Measurements from ENCODE around the gene OSBPL3.

OSBPL3 gene

GRCh38 chr7:24756545-24757352 lies 223.2 kb downstream of the OSBPL3 start:
- DNase-seq: peak; percentile 39

- no peak for DNase-seq
Observed at GRCh38 chr7:24755541-24756407, 224.2 kb downstream of the OSBPL3 start.

- DNase-seq: no peak
Observed at GRCh38 chr7:24754906-24755506, 225.0 kb downstream of the OSBPL3 start.

- no peak for DNase-seq
Observed at GRCh38 chr7:24752073-24752800, 227.7 kb downstream of the OSBPL3 start.

GRCh38 chr7:24751484-24751883 lies 228.5 kb downstream of the OSBPL3 start:
- DNase-seq: no peak

GRCh38 chr7:24750441-24751055 lies 229.4 kb downstream of the OSBPL3 start:
- DNase-seq: no peak

GRCh38 chr7:24748521-24748920 lies 231.5 kb downstream of the OSBPL3 start:
- DNase-seq: no peak
